ENCODE results near the gene YEATS2.

Gene YEATS2

GRCh38 chr3:183817639-183818038 lies 120.0 kb downstream of the YEATS2 start:
- TF ChIP-seq POLR2A (IDR thresholded peaks at IDR 0.05; ENCODE audit: low read depth, low read length) (no peak), TAF1 (IDR thresholded peaks at IDR 0.05; ENCODE audit: borderline replicate concordance, low read depth, low read length) (no peak), POLR2AphosphoS5 (IDR thresholded peaks at IDR 0.05; ENCODE audit: low read depth, low read length) (no peak)
- DNase-seq (ENCODE audit: insufficient read length), result no peak
- FAIRE-seq, result no peak

GRCh38 chr3:183818041-183818620 lies 120.5 kb downstream of the YEATS2 start:
- TF ChIP-seq POLR2AphosphoS5 (IDR thresholded peaks at IDR 0.05; ENCODE audit: low read depth, low read length), result no peak
- no peak for TF ChIP-seq POLR2A (IDR thresholded peaks at IDR 0.05; ENCODE audit: low read depth, low read length)
- no peak for TF ChIP-seq TAF1 (IDR thresholded peaks at IDR 0.05; ENCODE audit: borderline replicate concordance, low read depth, low read length)
- FAIRE-seq (no peak), DNase-seq (ENCODE audit: insufficient read length) (no peak)

- DNase-seq (ENCODE audit: insufficient read length), result no peak
- no peak for FAIRE-seq
- TF ChIP-seq TAF1 (IDR thresholded peaks at IDR 0.05; ENCODE audit: borderline replicate concordance, low read depth, low read length), result no peak
- no peak for TF ChIP-seq POLR2AphosphoS5 (IDR thresholded peaks at IDR 0.05; ENCODE audit: low read depth, low read length)
- TF ChIP-seq POLR2A (IDR thresholded peaks at IDR 0.05; ENCODE audit: low read depth, low read length), result no peak
Observed at GRCh38 chr3:183818706-183819624, 121.4 kb downstream of the YEATS2 start.

GRCh38 chr3:183819831-183820230 lies 122.2 kb downstream of the YEATS2 start:
- no peak for FAIRE-seq
- TF ChIP-seq TAF1 (IDR thresholded peaks at IDR 0.05; ENCODE audit: borderline replicate concordance, low read depth, low read length) (no peak), POLR2AphosphoS5 (IDR thresholded peaks at IDR 0.05; ENCODE audit: low read depth, low read length) (no peak), POLR2A (IDR thresholded peaks at IDR 0.05; ENCODE audit: low read depth, low read length) (no peak)
- DNase-seq (ENCODE audit: insufficient read length), result no peak

- no peak for DNase-seq (ENCODE audit: insufficient read length)
- FAIRE-seq, result no peak
- TF ChIP-seq POLR2A (IDR thresholded peaks at IDR 0.05; ENCODE audit: low read depth, low read length), result no peak
- TF ChIP-seq TAF1 (IDR thresholded peaks at IDR 0.05; ENCODE audit: borderline replicate concordance, low read depth, low read length), result no peak
- TF ChIP-seq POLR2AphosphoS5 (IDR thresholded peaks at IDR 0.05; ENCODE audit: low read depth, low read length), result no peak
Observed at GRCh38 chr3:183822631-183823030, 125.0 kb downstream of the YEATS2 start.

- no peak for TF ChIP-seq POLR2A (IDR thresholded peaks at IDR 0.05; ENCODE audit: low read depth, low read length)
- TF ChIP-seq TAF1 (IDR thresholded peaks at IDR 0.05; ENCODE audit: borderline replicate concordance, low read depth, low read length), result no peak
- TF ChIP-seq POLR2AphosphoS5 (IDR thresholded peaks at IDR 0.05; ENCODE audit: low read depth, low read length), result no peak
- FAIRE-seq (no peak), DNase-seq (ENCODE audit: insufficient read length) (no peak)
Observed at GRCh38 chr3:183823963-183824362, 126.4 kb downstream of the YEATS2 start.

- TF ChIP-seq POLR2A (IDR thresholded peaks at IDR 0.05; ENCODE audit: low read depth, low read length), result no peak
- TF ChIP-seq POLR2AphosphoS5 (IDR thresholded peaks at IDR 0.05; ENCODE audit: low read depth, low read length), result no peak
- TF ChIP-seq TAF1 (IDR thresholded peaks at IDR 0.05; ENCODE audit: borderline replicate concordance, low read depth, low read length), result no peak
- FAIRE-seq (peak; percentile 60), DNase-seq (ENCODE audit: insufficient read length) (peak; percentile 49)
Observed at GRCh38 chr3:183824761-183825455, 127.3 kb downstream of the YEATS2 start.

GRCh38 chr3:183825456-183826161 lies 128.0 kb downstream of the YEATS2 start, which contains the start of gene MAP6D1:
MAP6D1 (minus strand) TSS chr3:183825577; CDS start chr3:183825547, 30 bp downstream.
- TF ChIP-seq POLR2AphosphoS5 (IDR thresholded peaks at IDR 0.05; ENCODE audit: low read depth, low read length), result no peak
- TF ChIP-seq POLR2A (IDR thresholded peaks at IDR 0.05; ENCODE audit: low read depth, low read length), result no peak
- TF ChIP-seq TAF1 (IDR thresholded peaks at IDR 0.05; ENCODE audit: borderline replicate concordance, low read depth, low read length), result no peak
- FAIRE-seq, result no peak
- DNase-seq (ENCODE audit: insufficient read length), result peak; percentile 46

GRCh38 chr3:183826448-183827250 lies 129.1 kb downstream of the YEATS2 start:
- no peak for FAIRE-seq
- TF ChIP-seq TAF1 (IDR thresholded peaks at IDR 0.05; ENCODE audit: borderline replicate concordance, low read depth, low read length) (no peak), POLR2A (IDR thresholded peaks at IDR 0.05; ENCODE audit: low read depth, low read length) (no peak), POLR2AphosphoS5 (IDR thresholded peaks at IDR 0.05; ENCODE audit: low read depth, low read length) (no peak)
- no peak for DNase-seq (ENCODE audit: insufficient read length)
